HG02981 (cell line): ENCODE data around the gene NSUN2.

Experiments used
- ATAC-seq: cut with Tn5 transposase; IDR thresholded peaks from one replicate; pipeline ENCODE4 v1.9.1; 2021; ENCODE audit warnings: mild to moderate bottlenecking, moderate library complexity; ENCODE audit not compliant: unreplicated experiment

The NSUN2 gene

GRCh38 chr5:6567068-6567467, 65.8 kb downstream of the NSUN2 start:
- no peak for ATAC-seq

GRCh38 chr5:6565492-6565891, 67.4 kb downstream of the NSUN2 start:
- ATAC-seq, result no peak

DNA sequence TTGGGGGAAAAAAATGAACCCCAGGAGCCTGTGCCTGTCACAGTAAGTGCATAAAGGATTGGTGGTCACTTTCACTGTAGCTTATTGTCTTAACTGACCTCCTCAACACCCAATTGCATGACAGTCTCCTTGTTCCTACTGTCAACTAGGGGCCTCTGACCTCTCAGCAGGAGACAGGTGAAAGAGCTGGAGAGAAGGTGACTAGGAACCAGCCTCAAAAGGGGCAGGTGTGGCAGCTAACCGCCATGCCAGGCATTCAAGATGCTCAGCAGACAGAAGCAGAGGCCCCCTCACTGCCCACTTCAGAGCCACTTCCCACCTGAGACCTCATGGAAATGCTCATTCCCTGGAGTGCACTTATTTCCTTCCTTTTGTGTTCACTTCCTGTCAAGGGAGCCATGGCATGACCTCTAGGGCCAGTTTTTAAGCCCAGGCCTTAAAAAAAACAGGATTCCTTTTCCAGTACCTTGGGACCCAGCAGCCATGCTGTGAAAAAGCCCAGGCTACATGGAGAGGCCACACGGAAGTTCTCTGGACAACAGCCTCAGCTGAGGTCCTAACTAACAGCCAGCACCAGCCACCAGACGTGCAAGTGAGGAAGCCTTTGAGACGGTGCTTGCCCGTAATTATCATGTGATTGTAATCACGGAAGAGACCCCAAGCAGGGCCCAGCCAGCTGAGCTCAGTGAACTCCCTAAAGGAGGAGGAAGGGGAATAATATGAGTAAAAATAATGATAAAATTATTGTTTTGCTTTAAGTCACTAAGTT, 74.9 kb downstream of the NSUN2 start:
- ATAC-seq, result no peak

- ATAC-seq, result no peak
Observed at GRCh38 chr5:6556802-6557102, 76.1 kb downstream of the NSUN2 start.

DNA sequence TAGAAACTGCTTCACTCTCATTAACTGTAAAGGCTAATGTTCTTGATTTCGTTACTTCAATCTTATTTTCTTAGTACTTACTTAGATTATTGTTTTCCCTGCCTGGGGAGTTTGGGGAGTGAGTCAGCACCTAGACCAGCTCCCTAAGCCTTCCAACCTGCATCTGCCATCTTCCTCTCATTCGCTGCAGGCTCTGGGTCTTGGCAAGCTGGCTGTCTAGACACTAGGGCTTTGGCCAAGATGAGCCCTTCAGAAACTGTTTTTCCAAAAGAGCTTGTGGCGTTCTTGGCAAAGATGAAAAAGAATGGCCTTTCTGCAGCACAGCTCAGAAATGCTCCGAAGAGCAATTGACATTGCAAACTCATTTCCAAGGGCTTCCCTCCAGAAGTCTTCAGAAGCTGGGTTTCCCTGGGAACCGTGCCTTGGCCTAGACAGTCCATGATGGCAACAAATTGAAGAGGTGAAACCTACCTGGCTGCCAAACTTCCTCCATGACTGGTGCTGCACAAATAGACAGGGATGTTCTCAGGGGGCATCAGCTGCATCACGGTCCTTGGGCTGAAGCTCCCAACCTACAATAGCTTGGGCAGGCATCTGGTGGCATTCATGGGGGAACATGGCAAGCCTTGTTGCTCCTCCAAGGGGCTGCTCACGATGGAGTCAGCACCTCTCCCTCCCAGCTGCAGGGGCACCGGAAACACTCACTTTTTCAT, 76.6 kb downstream of the NSUN2 start:
- ATAC-seq, result no peak

DNA sequence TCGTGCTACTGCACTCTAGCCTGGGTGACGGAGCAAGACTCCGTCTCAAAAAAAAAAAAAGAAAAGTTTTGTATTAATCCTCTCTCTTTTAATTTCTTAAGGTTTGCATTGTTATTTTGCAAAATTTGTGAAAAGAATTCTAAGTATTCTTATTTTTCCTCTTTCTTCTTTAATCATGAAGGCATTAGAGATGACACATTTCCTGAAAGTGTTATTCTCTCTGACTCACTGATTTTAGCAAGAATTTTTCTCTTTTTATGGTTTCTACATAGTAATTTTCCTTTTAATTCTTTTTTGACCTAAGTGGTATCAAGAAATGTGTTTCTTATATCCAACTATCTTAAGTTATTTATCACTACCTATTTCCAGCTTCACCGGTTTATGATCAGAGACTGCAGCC, 78.0 kb downstream of the NSUN2 start:
- no peak for ATAC-seq

DNA sequence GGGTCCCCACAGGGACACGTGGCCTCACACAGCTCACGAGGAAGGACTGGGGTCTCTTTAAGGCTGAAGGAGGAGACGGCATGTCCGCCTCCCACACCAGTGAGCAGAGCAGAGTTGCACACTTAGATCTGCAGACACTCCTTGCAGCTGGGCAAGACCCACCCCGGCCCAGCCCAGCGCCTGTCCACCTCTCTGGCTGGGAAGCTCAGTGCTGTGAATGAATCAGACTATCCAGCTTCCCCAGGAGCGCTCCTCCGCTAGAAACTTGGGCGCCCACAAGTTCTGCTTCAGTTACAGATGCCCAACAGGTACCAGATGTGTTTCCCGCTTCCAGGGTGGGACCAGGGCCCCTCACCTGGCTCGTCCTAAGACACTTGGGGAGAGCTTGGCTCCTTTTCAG, 78.9 kb downstream of the NSUN2 start:
- ATAC-seq, result no peak

GRCh38 chr5:6552612-6553011, 80.2 kb downstream of the NSUN2 start:
- no peak for ATAC-seq

- no peak for ATAC-seq
Observed at GRCh38 chr5:6551955-6552313, 80.9 kb downstream of the NSUN2 start.

- no peak for ATAC-seq
Observed at GRCh38 chr5:6551287-6551954, 81.4 kb downstream of the NSUN2 start.

GRCh38 chr5:6550628-6551027, 82.2 kb downstream of the NSUN2 start:
- no peak for ATAC-seq
